Endometrium (tissue), 2 donors: ENCODE results near the gene TPSAB1.
"Not testable (repeated sequence)": the region's sequence is repeated elsewhere in the genome, so short reads cannot be mapped to it uniquely, and the experiment has no call there.

ENCODE experiments used
- FAIRE-seq: peaks from 2 replicates; lab custom pipeline; 2012; peaks lifted over from hg19 to GRCh38; lab: Jason Lieb, UNC
- donor health status: control.
- donor health status: control.

TPSAB1 gene

GRCh38 chr16:1249031-1249755 is 8.7 kb downstream of the TPSAB1 start:
- not testable (repeated sequence) for FAIRE-seq

- FAIRE-seq = not testable (repeated sequence)
Measured at GRCh38 chr16:1253701-1254364, 13.3 kb downstream of the TPSAB1 start.

- FAIRE-seq = not testable (repeated sequence)
Measured at GRCh38 chr16:1254821-1255220, 14.3 kb downstream of the TPSAB1 start.

DNA sequence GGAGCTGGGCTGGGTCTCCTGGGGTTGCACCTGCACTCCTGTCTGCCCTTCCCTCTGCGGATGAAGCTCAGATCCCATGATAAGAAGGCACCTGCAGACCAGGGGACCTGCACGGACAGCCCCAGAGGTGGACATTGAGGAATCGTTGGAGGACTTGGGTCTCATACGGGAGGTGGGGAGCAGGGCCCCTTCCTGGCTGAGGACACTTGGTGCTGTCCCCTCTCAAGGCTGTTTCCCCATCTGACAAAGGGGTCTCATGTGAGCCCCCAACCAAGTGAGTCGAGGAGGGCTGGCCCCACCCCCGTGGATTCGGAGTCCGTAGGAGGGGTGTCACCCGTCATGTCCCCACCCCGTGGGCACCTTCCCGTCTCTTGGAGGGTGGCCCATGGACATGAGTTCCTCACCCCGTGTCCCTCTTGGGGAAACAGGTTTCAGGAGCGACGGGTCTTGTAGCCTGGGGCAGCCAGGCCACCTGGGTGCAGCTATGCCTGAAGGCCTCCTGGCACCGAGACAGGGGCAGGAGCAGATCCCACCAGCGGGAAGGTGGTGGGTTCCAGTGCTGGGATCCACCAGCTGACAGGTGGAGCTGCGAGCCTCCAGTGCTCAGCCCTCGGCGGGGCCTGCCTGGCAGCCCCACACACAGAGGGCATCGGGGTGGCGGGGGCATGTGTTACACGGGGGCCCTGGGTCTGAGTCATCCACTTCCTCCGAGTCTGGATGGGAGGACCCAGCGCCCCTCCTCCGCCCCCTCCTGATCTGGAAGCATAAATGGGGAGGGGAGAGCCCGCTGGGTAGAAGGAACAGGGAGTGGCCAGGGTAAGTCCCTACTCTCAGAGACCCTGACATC is 15.0 kb downstream of the TPSAB1 start, which contains the start of gene TPSD1:
TSS of gene TPSD1 (plus strand) at position 794 of the 847 bp plus-strand sequence. CDS start 212 bp downstream, outside the sequence.
- not testable (repeated sequence) for FAIRE-seq

GRCh38 chr16:1256296-1256873 is 15.9 kb downstream of the TPSAB1 start:
- FAIRE-seq = not testable (repeated sequence)

DNA sequence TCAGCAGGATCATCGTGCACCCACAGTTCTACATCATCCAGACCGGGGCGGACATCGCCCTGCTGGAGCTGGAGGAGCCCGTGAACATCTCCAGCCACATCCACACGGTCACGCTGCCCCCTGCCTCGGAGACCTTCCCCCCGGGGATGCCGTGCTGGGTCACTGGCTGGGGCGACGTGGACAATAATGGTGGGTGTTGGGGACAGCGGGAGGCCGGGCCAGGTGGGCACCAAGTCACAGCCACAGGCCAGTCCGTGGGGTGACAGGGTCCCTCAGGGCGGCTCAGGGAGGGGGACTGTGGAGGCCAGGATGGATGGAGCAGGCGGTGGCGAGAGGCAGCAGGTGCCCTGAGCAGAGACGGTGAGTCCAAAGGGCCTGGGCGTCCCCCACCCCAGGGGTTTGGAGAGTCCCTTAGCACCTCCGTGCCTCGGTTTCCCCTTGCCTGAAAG is 16.4 kb downstream of the TPSAB1 start:
- no peak for FAIRE-seq

DNA sequence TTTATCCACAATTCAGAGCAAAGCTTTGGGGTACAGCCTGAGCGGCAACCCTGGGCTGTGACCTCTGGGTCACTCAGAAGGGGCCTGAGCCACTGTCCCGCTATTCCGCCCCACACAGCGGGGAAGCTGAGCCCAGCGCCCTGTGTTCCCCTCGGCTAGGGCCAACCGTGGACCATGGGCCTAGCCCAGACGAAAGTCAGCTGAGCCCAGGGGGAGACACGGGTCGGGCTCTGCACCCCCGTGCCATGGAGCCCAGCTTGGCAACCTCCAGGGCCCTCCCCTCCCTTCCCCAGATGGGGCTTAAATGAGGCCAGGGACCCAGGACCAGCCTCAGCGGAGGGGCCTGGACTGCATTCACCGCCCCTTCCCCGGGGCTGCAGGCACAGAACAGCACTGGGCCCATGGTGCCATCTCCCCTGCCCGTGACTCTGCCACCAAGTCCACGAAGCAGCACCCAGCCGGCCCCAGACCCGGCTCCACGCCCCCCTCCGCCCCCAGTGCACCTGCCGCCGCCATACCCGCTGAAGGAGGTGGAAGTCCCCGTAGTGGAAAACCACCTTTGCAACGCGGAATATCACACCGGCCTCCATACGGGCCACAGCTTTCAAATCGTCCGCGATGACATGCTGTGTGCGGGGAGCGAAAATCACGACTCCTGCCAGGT is 17.2 kb downstream of the TPSAB1 start:
- FAIRE-seq = no peak

DNA sequence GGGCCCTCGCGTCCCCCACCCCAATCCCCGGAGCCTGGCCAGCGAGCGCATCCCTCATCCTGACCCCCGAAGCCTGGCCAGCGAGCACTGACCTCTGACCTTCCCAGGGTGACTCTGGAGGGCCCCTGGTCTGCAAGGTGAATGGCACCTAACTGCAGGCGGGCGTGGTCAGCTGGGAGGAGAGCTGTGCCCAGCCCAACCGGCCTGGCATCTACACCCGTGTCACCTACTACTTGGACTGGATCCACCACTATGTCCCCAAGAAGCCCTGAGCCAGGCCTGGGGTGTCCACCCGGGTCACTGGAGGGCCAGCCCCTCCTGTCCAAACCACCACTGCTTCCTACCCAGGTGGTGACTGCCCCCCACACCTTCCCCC is 17.7 kb downstream of the TPSAB1 start:
- no peak for FAIRE-seq

DNA sequence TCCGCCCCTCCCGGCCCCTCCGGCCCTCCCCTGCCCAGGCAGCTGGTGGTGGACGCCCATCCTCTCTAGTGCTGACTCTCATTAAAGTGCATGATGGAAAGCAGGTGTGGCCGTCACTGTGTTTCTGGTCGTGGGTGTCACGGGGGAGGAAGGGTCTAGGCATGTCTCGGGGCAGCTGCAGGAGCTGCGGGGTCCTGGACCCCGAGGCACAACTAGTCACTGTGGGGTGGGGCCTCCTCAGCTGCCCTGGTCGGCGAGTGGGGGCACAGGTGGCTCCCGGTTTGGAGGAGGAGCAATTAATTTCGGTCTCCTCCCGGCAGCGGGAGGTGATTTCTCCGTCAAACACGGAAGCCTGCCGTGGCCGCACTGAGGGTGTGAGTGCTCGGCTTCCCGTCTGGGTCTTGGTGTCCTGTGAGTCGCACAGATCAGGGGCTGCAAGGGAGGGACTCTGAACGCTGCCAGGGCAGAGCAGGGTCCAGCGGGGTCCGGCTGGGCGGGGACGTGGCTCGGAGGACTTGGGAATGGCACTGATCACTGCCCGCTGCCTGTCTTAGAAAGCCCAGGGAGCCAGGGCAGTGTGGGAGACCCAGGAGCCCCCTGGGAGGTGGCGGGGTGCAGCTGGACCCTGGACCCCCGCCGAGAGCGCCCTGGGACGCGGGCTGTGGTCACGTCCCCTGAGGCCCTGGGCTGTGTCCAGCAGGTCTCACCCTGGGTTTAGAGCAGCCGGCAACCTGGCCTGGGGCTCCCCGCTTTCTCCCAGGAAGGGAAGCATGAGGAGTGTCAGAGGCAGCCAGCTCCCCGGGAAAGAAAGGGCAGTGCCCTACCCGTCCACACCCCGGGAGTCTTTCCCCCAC is 18.6 kb downstream of the TPSAB1 start:
- no peak for FAIRE-seq

DNA sequence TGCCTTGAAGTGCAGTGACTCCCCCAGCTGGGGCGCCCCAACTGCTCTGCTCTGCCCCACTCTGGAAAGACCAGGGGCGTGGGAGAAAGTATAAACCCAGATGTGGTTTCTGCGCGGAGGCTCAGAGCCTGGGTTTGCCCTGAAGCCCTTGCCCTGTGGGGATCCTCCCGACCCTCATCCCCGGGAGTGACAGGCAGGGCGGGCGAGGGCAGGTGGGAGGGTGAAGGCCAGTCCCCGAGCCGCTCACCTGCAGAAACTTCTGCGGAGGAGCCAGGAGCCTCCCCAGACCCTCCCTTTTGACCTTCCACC is 19.2 kb downstream of the TPSAB1 start:
- no peak for FAIRE-seq

GRCh38 chr16:1260101-1260680 is 19.7 kb downstream of the TPSAB1 start:
- no peak for FAIRE-seq

DNA sequence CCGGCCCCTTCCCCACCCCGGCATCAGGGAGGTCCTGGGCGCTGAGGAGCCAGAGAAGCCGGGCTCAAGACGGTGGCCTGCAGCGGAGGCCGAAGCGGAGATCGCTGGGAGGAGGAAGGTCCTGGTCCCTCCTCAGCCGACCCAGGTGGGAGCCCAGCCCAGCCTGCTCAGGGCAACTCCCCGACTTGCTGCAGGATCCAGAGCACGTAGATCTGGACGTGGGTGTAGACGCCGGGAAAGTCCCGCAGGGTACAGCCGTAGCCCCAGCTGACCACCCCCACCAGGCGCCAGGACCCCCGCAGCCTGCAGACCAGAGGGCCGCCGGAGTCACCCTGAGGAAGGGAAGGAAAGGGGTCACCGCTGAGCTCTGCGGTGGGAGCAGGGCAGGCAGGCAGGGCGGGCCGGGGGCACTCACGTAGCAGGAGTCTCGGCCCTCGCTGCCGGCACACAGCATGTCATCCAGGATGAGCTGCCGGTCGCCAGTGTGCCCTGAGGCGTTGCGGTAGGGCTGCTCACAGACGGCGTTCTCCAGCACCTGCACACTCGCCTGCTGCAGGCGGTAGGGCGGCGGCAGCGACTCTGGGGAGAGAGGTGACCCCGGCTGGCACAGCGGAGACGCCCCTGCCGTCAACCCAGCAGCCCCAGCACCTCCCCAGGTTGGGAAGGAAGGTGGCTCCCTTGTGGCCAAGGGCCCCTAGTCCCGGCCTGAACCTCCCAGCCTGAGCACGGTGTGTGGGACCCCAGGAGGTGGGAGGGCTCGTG is 20.8 kb downstream of the TPSAB1 start:
- FAIRE-seq = no peak

GRCh38 chr16:1262210-1262845 is 21.8 kb downstream of the TPSAB1 start:
- no peak for FAIRE-seq

- FAIRE-seq = no peak
Measured at GRCh38 chr16:1262846-1263221, 22.3 kb downstream of the TPSAB1 start.

DNA sequence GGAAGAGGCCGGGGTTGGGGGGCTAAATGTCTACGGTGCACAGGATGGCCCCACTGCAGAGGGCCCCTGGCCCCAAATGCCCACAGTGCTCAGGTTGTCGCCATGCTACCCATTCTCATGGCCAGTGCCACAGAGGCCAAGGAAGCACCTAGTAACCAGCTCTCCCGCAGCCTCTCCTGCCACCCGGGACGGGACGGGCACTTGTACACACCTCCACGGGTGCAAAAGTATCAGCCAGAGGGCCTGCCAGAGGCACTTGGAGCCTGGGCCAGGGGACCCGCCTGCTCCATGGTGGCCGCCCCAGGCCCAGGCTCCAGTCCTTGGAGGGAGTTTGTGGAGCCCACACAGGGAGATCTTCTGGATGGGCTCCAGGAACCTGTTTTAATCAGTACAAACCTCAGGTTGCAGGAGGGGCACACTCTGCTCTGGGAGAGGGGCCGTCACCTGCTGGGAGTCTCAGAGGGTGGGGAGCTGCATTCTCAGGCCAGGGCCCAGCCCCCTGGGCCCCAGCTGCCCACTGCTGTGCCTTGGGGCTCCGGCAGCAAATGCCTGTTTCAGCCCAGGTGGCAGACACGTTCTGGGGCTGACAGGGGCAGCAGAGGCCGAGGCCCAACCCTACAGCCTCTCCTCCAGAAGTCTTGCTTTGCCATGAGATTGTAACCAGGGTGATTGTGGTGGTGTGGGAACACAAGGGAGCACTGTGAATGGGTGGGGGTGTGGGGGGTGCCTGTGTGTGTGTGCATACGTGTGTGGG is 23.3 kb downstream of the TPSAB1 start:
- no peak for FAIRE-seq

DNA sequence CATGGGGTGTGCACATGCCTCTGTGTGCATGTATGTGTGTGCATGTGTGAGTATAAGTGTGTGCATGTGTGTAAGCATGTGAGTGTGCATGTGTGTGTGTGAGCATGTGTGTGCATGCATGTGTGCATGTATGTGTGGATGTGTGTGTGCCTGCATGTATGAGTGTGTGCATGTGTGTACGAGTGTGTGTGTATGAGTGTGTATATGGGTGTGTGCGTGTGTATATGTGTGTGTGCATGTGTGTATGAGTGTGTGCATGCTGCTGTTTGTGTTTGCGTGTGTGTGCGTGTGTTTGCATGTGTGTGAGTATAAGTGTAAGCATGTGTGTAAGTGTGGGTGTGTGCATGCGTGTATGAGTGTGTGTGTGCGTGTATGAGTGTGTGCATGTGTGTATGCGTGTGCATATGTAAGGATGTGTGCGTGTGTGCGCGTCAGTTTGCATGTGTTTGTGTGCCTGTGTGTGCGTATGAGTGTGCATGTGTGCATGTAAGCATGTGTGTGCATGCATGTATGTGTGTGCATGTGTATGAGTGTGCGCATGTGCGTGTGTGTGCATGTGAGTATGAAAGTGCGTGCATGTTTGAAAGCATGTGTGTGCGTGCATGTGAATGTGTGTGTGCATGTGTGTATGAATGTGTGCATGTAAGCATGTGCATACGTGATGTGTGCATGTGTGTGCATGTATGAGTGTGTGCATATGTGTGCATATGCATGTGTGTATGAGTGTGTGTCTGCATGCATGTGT is 24.0 kb downstream of the TPSAB1 start:
- FAIRE-seq = no peak

DNA sequence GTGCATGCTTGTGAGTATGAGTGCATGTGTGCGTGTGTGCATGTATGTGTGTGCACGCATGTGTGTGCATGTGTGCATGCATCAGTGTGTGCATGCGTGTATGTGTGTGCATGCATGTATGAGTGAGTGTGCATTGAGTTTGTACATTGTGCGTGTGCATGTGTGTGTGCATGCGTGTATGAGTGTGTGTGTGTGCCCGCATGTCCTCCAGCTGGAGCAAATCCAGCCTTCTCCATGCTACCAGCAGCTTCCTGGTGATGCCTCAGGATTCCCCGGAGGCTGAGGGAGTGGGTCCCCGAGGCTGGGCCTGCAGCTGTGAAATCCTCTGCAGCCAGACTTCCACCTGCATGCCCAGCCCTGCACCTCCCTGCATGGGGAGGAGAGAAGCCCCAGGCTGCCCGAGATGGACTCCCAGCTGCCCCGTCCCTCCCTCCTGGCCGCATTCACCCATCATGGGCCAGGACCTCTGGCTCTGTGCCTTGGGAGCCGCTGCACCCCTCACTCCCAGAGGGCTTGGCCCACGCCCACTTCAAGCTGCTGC is 24.7 kb downstream of the TPSAB1 start:
- no peak for FAIRE-seq

GRCh38 chr16:1265826-1266225 is 25.3 kb downstream of the TPSAB1 start:
- FAIRE-seq = no peak
